ENCODE data around the gene CALML3.

The CALML3 gene

GRCh38 chr10:5492322-5492855 lies 32.4 kb upstream of the CALML3 start:
- DNase-seq = no peak

DNA sequence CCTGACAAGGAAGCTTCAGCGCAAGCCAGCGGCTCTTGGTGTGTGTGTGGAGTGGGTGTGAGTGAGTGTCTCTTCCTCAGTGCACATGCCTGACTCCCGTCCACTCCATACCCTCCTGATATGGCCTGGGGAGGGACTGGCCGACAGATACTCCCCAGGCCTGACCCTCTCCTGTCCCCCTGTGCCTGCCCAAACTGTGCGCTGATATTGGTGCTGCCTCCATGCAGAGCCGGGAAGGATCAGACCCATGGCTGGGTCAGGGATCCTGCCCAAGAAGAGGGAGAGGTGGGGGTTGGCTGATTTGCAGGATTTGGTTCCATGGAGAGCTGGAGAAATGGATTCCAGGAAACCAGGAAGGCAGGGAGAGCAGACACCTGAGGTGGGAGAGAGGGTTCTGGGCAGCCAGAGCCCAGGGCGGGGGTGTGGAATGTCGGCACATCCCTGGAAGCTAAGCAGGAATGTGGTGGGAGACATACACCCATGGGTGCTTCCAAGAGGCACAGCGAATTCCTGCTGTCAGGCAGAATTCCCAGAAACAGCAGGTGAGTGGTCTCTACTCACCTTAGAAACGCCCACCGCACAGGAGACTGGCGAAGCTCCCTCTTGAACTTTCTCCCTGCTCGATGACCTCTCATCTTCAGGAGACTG lies 31.7 kb upstream of the CALML3 start:
- DNase-seq = no peak

DNA sequence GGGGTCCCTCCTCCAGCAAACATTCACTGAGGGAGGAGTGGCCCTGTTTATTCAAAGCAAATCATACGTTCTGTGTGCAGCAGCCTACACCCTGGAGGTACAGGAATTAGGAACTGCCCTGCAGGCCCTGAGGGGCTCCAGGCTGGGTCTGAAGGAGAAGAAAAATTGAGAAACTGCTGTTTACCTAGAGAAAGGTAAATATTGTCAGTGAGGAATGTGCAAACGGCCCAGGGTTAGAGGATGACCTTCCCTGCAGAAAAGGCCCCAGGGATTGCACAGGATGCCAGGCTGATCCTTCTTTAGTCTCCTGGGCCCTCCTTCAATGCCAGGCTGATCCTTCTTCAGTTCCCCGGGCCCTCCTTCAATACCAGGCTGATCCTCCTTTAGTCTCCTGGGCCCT lies 31.1 kb upstream of the CALML3 start:
- no peak for DNase-seq

DNA sequence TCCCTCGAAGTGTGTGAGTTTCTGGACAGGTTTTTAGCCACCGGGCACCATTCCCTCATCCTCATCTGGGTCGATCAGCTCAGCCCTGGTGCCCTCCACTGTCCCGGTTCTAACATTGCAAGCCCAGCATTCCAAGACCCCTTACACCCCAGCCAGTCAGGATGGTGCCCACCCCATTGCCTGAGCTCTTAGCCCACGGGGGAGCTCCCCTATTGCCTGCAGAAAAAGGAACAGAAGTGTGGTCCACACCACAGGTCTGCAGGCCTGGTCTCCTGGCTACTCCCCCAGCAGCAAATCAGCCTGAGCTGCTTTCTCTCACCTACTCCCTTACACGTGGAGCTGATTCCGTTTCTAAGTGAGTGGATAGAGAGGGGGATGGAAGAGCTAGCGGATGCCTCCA lies 30.1 kb upstream of the CALML3 start:
- DNase-seq = no peak

- no peak for DNase-seq
Observed at GRCh38 chr10:5496261-5497250, 28.2 kb upstream of the CALML3 start.

DNA sequence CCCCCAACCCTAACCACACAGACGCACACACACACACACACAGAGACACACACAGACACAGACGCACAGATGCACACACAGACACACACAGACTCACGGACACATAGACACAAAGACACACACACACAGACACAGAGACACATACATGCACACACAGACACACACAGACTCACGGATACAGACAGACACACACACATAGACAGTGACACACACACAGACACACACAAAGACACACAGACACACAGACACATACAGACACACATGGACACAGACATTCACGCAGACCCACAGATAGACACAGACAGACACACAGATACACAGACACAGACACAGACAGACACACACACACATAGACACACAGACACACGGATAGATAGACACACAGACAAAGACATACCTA lies 27.5 kb upstream of the CALML3 start:
- DNase-seq = no peak

DNA sequence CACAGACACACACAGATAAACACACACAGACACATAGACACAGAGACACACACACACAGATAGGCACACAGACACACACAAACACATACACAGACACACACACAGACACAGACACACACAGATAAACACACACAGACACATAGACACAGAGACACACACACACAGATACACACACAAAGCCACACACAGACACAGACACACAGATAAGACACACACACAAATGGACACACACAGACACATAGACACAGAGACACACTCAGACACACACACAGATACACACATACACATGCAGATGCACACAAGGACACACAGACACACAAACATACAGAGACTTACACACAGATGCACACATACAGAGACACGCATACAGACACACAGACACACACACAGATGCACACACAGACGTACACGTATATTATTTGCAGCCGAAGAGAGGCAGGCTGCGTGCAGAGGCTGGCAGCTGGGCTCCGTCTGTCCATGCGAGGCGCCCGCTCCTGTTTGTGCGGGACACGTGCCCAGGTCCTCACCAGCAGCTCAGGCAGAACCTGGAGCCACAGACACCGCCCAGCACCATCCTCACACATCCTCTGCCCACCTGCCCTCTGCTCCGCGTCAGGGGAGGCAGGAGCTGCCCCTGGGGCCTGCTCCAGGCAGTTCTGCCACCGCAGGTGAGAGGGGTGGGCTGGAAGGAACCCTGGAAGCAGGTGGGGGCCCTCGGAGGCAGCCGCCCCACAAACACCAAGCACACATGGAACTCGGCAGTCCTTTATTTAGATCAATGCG lies 26.6 kb upstream of the CALML3 start:
- DNase-seq = no peak

- no peak for DNase-seq
Observed at GRCh38 chr10:5498791-5499492, 25.8 kb upstream of the CALML3 start.

- no peak for DNase-seq
Observed at GRCh38 chr10:5499493-5500140, 25.1 kb upstream of the CALML3 start, which contains the start of gene CALML5. Gene CALML5 (minus strand): TSS chr10:5499570. CDS start chr10:5499438, 132 bp downstream.

DNA sequence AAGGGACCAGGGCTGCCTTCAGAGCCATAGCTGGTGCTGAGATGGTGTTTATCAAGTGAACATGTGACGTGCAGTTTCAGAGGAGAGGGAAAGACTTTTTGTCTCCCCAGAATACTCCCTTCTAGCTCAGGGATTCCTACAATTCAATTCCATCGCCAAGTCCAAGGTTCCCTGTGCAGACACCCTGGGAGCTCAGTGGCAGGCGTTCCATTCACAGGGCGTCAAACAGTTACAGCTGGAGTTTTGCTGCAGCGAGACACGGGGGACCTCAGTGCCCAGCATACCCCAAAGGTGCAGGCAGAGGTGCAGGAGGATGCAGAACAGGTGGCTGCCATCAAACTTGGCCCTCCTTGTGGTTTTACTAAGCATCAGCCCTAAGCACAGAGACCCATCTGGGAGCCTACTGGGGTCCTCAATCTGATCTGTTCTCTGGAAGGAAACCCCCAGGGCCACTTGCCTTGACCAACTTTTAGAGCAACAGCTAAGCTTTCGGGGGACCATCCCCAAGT lies 24.5 kb upstream of the CALML3 start:
- DNase-seq = no peak

- DNase-seq = no peak
Observed at GRCh38 chr10:5500910-5501309, 23.9 kb upstream of the CALML3 start.

DNA sequence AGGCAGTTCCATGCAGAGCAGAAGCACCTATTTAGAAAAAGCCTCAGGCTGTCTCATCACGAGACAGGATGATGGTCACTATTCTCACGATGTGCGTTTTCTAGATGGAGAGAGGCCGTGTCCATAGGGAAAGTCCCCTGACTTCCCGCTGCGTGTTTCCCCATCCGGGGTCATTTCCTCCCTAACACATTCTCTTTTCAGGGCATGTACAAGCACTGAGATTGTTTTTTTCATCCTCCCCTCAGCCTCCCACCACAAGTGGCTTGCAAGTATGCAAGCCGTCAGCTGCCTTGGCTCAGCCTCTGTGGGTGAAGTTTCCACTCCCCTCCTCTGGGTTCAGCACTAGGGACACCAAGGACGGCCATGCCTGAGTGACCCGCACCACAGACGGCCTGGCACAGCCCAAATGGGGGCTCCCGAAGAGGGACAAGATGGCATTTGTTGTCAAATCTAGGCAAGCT lies 22.7 kb upstream of the CALML3 start:
- DNase-seq = no peak

GRCh38 chr10:5502571-5503476 lies 21.9 kb upstream of the CALML3 start:
- DNase-seq = no peak

DNA sequence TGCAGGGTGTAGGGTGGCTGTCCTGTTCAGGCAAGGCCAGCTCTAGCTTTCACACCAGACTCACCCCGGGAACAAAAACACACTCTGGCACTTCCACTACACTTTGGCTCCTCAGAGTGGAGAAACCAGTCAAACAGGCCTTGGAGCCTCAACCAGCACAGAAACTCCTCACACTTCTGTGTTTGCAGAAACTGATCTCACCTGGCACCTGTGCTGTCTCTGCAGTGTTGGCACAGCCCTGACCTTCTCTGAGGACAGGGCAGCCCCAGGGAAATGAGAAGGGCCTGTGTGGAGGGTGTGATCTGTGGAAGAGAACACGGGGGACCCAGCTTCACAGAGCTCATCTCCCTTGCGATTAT lies 21.3 kb upstream of the CALML3 start:
- DNase-seq = no peak

- DNase-seq = no peak
Observed at GRCh38 chr10:5504146-5505072, 20.4 kb upstream of the CALML3 start.

DNA sequence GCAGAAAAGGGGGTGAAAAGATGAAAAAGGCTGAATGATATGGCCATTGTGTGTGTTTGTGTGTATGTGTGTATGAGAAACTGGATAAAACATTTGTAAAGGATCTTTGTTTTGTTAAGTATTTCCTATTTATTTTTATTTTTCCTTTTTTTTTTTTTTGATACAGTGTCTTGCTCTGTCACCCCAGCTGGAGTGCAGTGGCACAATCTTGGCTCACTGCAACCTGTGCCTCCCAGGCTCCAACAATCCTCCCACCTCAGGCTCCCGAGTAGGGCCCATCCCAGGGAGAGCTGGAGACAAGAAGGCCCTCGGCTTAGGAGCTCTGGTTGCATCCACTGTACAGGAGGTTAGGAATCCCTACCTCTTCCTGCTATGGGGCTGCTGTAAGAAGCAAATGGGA lies 18.5 kb upstream of the CALML3 start:
- no peak for DNase-seq

DNA sequence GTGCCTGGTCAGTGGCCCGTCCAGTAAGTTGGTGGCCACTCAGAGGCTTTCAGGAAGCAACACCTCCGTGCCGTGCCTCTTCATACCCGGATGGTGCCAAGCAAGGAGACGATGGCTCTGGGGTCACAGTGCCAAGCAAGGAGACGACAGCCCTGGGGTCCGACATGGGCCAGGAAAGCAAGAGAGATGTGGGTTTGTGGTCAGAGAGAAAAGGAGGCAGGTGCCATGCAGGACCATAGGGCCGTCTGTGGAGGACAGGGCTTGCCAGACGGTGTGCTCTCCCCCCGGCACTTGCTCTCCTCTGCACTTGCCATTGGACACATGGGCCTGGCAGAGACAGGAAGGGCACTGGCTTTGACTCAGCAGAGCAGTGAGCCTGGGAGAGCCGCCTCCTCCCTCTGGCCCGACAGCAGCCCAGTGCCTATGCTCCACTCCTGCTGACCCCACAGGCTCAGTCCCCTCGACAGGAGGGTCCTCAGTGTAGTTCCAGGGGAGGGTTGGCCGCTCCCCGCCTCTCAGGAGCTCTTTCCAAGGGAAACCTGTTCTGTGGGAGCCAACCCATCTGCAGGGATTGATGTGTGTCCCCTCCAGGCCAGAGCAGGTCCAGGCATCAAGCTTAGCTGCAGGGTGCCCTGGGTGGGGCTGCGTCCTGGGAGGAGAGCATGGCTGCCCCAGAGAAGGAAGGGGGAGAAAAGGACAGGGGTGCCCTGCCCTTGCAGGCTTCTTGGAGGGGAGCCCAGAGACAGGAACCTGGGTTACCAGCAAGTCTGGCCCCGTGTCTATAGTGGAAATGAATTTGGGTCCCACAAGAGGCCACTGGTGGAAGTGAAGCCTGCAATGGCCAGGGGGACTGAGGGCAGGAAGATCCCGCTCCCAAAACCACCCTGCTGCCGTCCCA lies 17.8 kb upstream of the CALML3 start:
- no peak for DNase-seq

GRCh38 chr10:5507649-5508131 lies 17.1 kb upstream of the CALML3 start:
- DNase-seq = no peak
